Hepatocyte (in vitro differentiated cells): ENCODE data around the gene UGT1A4. TPM values are rescaled to one million over a fixed set of nuclear protein-coding genes. Genes with fewer than 3 reads are reported as not detected.

ENCODE experiments used
- DNase-seq: peaks from one replicate; pipeline ENCODE4 v3.0.0-alpha.2; 2016; ENCODE audit warnings: low spot score
- H2AFZ ChIP-seq: fragments of 200-600 bp; sonication (generic); 2 replicates; pipeline ENCODE4 v1.6.0; 2016; ENCODE audit warnings: antibody characterized with exemption, mild to moderate bottlenecking
- H3K27ac ChIP-seq: fragments of 200-600 bp; sonication (generic); 2 replicates; pipeline ENCODE4 v1.5.1; 2016; ENCODE audit warnings: mild to moderate bottlenecking
- H3K27me3 ChIP-seq: fragments of 200-600 bp; sonication (generic); 2 replicates; pipeline ENCODE4 v1.6.1; 2016
- H3K36me3 ChIP-seq: fragments of 200-600 bp; sonication (generic); replicated peaks from 2 replicates; pipeline ENCODE4 v1.5.1; 2016; ENCODE audit warnings: low read depth; ENCODE audit not compliant: insufficient read depth
- H3K4me1 ChIP-seq: fragments of 200-600 bp; sonication (generic); 2 replicates; pipeline ENCODE4 v1.5.1; 2016; ENCODE audit warnings: mild to moderate bottlenecking, moderate library complexity; ENCODE audit not compliant: insufficient read depth
- H3K4me2 ChIP-seq: fragments of 200-600 bp; sonication (generic); 2 replicates; pipeline ENCODE4 v1.6.0; 2016
- H3K4me3 ChIP-seq: fragments of 200-600 bp; sonication (generic); 2 replicates; pipeline ENCODE4 v1.5.1; 2016; ENCODE audit warnings: mild to moderate bottlenecking
- H3K79me2 ChIP-seq: fragments of 200-600 bp; sonication (generic); 2 replicates; pipeline ENCODE4 v1.6.0; 2017; ENCODE audit warnings: mild to moderate bottlenecking
- H3K9me2 ChIP-seq: fragments of 200-600 bp; sonication (generic); replicated peaks from 2 replicates; pipeline ENCODE4 v1.6.0; 2017; ENCODE audit warnings: mild to moderate bottlenecking; ENCODE audit not compliant: insufficient read depth
- H3K9me3 ChIP-seq: fragments of 200-600 bp; sonication (generic); 2 replicates; pipeline ENCODE4 v1.5.1; 2016; ENCODE audit warnings: low read depth, mild to moderate bottlenecking
- H4K20me1 ChIP-seq: fragments of 200-600 bp; sonication (generic); 2 replicates; pipeline ENCODE4 v1.6.0; 2016; ENCODE audit warnings: mild to moderate bottlenecking; ENCODE audit not compliant: insufficient read depth, poor library complexity, severe bottlenecking
- EZH2 ChIP-seq: fragments of 200-600 bp; sonication (generic); IDR thresholded peaks from 2 replicates; pipeline ENCODE4 v1.6.1; 2016; ENCODE audit warnings: antibody characterized with exemption, mild to moderate bottlenecking, borderline replicate concordance
- EZH2phosphoT487 ChIP-seq: fragments of 200-600 bp; sonication (generic); IDR thresholded peaks from one replicate; pipeline ENCODE4 v1.6.1; 2018; ENCODE audit warnings: antibody characterized with exemption, mild to moderate bottlenecking, low read depth, moderate library complexity; ENCODE audit not compliant: unreplicated experiment, severe bottlenecking
- WGBS: methylation state at CpG from one replicate; pipeline ENCODE4 v1.1.6; 2016; ENCODE audit warnings: low lambda C conversion rate; ENCODE audit errors: missing lambda C conversion rate; 5-methylcytosine and 5-hydroxymethylcytosine counted together
- polyA plus RNA-seq: library from polyadenylated mRNA; unstranded; fragments of >200 nt; fragmentation: Nextera tagmentation; extraction: Ambion mirVana; gene quantifications from 2 replicates; pipeline ENCODE4 v1.2.1, GENCODE V29; 2016
- total RNA-seq: library from RNA; depleted of rRNA; stranded (reverse); fragments of >200 nt; gene quantifications from 2 replicates; pipeline ENCODE4 v1.2.3, GENCODE V29; 2014
- TF ChIP-seq, protein P1 (sequence below): fragments of 200-600 bp; sonication (generic); IDR thresholded peaks from 2 replicates; pipeline ENCODE4 v1.5.1; 2016; ENCODE audit warnings: antibody characterized with exemption, mild to moderate bottlenecking; ENCODE audit not compliant: poor library complexity

The UGT1A4 gene
- total and polyA plus RNA-seq, 2 experiments from 2014 or later: not detected

DNA sequence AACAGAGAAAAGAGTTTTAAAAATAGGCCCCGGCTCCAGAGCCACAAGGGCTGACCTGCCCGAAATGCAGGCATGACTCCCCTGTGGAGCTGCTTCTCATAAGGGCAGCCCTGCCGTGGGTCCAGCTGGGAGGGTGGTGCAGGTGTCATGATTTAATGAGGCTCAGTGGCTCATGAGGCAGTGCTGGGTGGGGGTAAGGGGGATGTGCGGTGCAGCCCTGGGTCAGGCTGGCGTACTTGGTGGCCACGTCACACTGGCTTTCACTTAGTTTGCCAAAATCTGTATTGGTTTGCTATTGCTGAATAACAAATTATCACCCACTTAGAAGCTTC, 102.2 kb downstream of the UGT1A4 start:
- no peaks in the 10 kb centered on the region for H3K9me2 ChIP-seq
- no peaks in the 10 kb centered on the region for H3K9me3 ChIP-seq
- H3K4me2 ChIP-seq: no peak overlapping the region
- peaks cover 10% of the 10 kb centered on the region for H3K4me1 ChIP-seq
- 90% methylated on average over 6 of the region's 6 CpGs for WGBS
- H3K27ac ChIP-seq: no peak overlapping the region
- H3K36me3 ChIP-seq: no peaks in the 10 kb centered on the region
- H4K20me1 ChIP-seq: no peaks in the 10 kb centered on the region
- H2AFZ ChIP-seq: no peak overlapping the region
- no peak for DNase-seq
- H3K27me3 ChIP-seq: no peaks in the 10 kb centered on the region
- H3K4me3 ChIP-seq: no peak overlapping the region
- no peaks in the 10 kb centered on the region for H3K79me2 ChIP-seq
- TF ChIP-seq, protein P1, sequence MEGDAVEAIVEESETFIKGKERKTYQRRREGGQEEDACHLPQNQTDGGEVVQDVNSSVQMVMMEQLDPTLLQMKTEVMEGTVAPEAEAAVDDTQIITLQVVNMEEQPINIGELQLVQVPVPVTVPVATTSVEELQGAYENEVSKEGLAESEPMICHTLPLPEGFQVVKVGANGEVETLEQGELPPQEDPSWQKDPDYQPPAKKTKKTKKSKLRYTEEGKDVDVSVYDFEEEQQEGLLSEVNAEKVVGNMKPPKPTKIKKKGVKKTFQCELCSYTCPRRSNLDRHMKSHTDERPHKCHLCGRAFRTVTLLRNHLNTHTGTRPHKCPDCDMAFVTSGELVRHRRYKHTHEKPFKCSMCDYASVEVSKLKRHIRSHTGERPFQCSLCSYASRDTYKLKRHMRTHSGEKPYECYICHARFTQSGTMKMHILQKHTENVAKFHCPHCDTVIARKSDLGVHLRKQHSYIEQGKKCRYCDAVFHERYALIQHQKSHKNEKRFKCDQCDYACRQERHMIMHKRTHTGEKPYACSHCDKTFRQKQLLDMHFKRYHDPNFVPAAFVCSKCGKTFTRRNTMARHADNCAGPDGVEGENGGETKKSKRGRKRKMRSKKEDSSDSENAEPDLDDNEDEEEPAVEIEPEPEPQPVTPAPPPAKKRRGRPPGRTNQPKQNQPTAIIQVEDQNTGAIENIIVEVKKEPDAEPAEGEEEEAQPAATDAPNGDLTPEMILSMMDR: no peak
- TF ChIP-seq EZH2: no peak
- no peak for TF ChIP-seq EZH2phosphoT487

DNA sequence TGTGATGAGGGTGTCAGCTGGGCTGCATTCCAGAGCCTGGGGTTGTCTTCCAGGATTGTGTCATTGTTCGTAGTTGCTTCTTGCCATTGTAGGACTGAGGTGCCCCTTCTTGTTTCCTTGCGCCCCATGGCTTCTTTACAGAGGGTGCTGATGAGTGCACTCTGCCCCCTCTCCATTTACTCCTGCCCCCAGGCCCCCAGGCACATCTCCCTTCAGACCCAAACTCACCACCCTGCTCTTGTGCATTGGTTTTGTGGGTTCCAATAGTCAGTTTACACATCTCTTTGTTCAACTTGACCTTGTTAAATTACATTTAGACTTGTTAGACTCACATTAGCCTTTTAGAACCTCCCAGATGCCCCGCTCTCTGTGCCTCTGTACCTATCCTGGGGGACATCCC, 102.7 kb downstream of the UGT1A4 start:
- no peak for DNase-seq
- Histone ChIP-seq H3K9me2 (no peaks in the 10 kb centered on the region), H3K27me3 (no peaks in the 10 kb centered on the region), H3K27ac (no peak overlapping the region), H3K4me1 (peaks cover 10% of the 10 kb centered on the region), H4K20me1 (no peaks in the 10 kb centered on the region), H3K79me2 (no peaks in the 10 kb centered on the region), H3K4me2 (no peak overlapping the region), H2AFZ (no peak overlapping the region), H3K4me3 (no peak overlapping the region), H3K36me3 (no peaks in the 10 kb centered on the region), H3K9me3 (no peaks in the 10 kb centered on the region)
- TF ChIP-seq, protein P1: no peak
- TF ChIP-seq EZH2phosphoT487 (no peak), EZH2 (no peak)
- WGBS: 85% methylated on average over 3 of the region's 3 CpGs

DNA sequence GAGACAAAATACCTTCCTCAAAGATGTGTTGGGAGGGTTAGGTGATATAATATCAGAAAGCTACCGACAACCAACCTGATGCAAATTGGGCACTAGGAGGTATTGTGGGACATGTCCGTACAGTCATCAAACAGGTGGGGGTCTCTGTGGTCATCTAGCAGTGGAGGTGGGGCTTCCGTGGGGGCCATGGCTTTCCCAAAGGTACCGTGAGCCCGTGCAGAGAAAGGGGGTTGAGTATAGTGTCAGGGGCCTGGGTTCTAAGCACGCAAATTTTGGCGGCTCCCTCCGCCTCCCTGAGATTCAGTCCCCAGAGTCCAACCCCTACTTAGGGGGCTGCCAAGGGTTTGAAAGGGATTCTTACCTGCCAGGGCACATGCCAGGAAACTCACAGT, 103.2 kb downstream of the UGT1A4 start:
- Histone ChIP-seq H2AFZ (no peak overlapping the region), H3K79me2 (no peaks in the 10 kb centered on the region), H4K20me1 (no peaks in the 10 kb centered on the region), H3K9me3 (no peaks in the 10 kb centered on the region), H3K4me2 (no peak overlapping the region), H3K27me3 (no peaks in the 10 kb centered on the region), H3K27ac (no peak overlapping the region), H3K4me3 (no peak overlapping the region), H3K36me3 (no peaks in the 10 kb centered on the region), H3K4me1 (peaks cover 10% of the 10 kb centered on the region), H3K9me2 (no peaks in the 10 kb centered on the region)
- WGBS: 95% methylated on average over 8 of the region's 8 CpGs
- DNase-seq: no peak
- TF ChIP-seq EZH2 (no peak), EZH2phosphoT487 (no peak)
- TF ChIP-seq, protein P1: no peak
